BE2C (cell line): ENCODE measurements around the gene STAP1.

Source experiments
- DNase-seq: peaks from one replicate; pipeline ENCODE4 v3.0.0-alpha.2; 2020
- H3K27me3 ChIP-seq: fragments of 250-450 bp; sonication (Bioruptor Pico); 2 replicates; pipeline ENCODE4 v1.5.1; 2020; ENCODE audit warnings: mild to moderate bottlenecking
- H3K36me3 ChIP-seq: fragments of 250-450 bp; sonication (Bioruptor Pico); 2 replicates; pipeline ENCODE4 v1.5.1; 2020; ENCODE audit warnings: mild to moderate bottlenecking
- H3K4me1 ChIP-seq: fragments of 250-450 bp; sonication (Bioruptor Pico); 2 replicates; pipeline ENCODE4 v1.5.1; 2020
- H3K4me3 ChIP-seq: 2 replicates; pipeline ENCODE4 v1.5.1; 2011; ENCODE audit warnings: low read depth, low read length
- H3K9me3 ChIP-seq: fragments of 250-450 bp; sonication (Bioruptor Pico); 2 replicates; pipeline ENCODE4 v1.5.1; 2020
- CTCF ChIP-seq: IDR thresholded peaks from 2 replicates; pipeline ENCODE4 v1.5.1; 2012; ENCODE audit warnings: mild to moderate bottlenecking, low read depth, low read length

Gene STAP1

GRCh38 chr4:67603310-67604028 is 44.9 kb downstream of the STAP1 start:
- DNase-seq = no peak
- Histone ChIP-seq H3K4me1 (no peaks in the 10 kb centered on the region), H3K36me3 (no peaks in the 10 kb centered on the region), H3K9me3 (no peaks in the 10 kb centered on the region), H3K27me3 (no peaks in the 10 kb centered on the region), H3K4me3 (no peak overlapping the region)
- TF ChIP-seq CTCF = no peak

DNA sequence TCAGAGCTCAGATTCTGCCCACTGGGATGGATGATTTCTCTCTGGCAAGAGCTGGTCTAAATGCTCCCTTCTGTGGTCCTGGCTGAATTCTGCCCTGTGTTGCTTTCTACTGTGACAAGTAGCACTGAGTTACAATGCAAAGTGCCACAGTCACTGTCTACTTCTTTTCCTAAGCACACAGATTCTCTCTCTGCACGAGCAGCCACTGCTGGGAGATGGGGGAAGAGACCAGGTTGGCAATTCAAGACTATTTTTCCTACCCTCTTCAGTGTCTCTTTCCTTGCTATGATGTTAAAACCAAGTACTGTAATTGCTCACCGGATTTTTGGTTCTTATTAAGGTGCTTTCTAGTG is 45.5 kb downstream of the STAP1 start:
- no peaks in the 10 kb centered on the region for H3K27me3 ChIP-seq
- DNase-seq = no peak
- H3K36me3 ChIP-seq = no peaks in the 10 kb centered on the region
- no peaks in the 10 kb centered on the region for H3K4me1 ChIP-seq
- no peak for TF ChIP-seq CTCF
- no peak overlapping the region for H3K4me3 ChIP-seq
- H3K9me3 ChIP-seq = no peaks in the 10 kb centered on the region

- H3K9me3 ChIP-seq = no peaks in the 10 kb centered on the region
- no peaks in the 10 kb centered on the region for H3K36me3 ChIP-seq
- no peaks in the 10 kb centered on the region for H3K4me1 ChIP-seq
- H3K27me3 ChIP-seq = no peaks in the 10 kb centered on the region
- no peak for DNase-seq
- H3K4me3 ChIP-seq = no peak overlapping the region
- no peak for TF ChIP-seq CTCF
These were observed 46.2 kb downstream of the STAP1 start for GRCh38 chr4:67604749-67605148.

DNA sequence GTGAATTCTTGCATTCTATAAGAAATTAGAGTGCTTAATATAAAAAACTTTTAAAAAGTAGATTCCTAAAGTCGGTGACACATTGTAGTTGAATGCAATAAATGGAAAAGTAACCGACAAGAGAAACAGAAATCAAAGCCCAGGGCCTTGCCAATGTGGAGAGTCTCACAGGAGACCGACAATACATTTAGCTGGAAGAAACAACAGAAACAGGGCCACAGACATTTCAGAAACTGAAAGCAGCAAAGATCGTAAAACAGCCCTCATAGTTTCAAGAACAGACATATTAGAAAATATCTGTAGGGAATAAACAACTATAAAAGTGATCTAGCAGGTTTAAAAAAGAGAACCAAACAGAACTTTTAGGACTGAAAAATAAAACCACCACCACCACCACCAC is 49.5 kb downstream of the STAP1 start:
- TF ChIP-seq CTCF = no peak
- no peaks in the 10 kb centered on the region for H3K36me3 ChIP-seq
- H3K4me1 ChIP-seq = no peaks in the 10 kb centered on the region
- no peak overlapping the region for H3K4me3 ChIP-seq
- DNase-seq = no peak
- H3K27me3 ChIP-seq = no peaks in the 10 kb centered on the region
- H3K9me3 ChIP-seq = no peaks in the 10 kb centered on the region

DNA sequence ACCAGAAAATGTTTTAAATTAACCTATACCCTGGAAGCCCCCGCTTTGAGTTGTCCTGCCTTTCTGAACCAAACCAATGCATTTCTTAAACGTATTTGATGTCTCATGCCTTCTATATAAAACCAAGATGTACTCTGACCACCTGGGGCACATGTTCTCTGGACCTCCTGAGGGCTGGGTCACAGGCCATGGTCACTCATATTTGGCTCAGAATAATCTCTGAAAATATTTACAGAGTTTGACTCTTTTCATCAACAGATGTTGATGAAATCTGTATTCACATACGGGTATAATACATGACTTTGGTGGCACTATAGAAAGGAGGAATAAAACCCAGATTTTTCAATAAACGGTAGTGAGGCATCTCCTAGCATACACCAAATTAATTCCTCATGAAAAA is 55.7 kb downstream of the STAP1 start:
- H3K36me3 ChIP-seq = no peaks in the 10 kb centered on the region
- H3K4me1 ChIP-seq = no peaks in the 10 kb centered on the region
- no peak for TF ChIP-seq CTCF
- H3K9me3 ChIP-seq = no peaks in the 10 kb centered on the region; the same call in 1 of the 2 replicates
- DNase-seq = no peak
- no peak overlapping the region for H3K4me3 ChIP-seq
- no peaks in the 10 kb centered on the region for H3K27me3 ChIP-seq

DNA sequence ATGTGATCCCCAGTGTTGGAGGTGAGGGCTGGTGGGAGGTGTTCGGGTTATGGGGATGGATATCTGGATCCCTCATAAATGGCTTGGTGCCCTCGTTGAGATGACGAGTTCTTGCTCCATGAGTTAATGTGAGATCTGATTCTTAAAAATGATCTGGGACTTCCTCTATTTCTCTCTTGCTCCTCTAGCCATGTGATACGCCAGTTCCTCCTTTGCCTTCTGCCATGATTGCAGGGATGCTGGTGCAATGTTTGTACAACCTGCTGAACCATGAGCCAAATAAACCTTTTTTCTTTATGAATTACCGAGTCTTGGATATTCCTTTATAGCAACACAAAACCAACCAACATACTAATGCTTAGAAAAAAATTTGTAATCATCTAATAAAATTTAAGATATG is 56.6 kb downstream of the STAP1 start:
- no peak for DNase-seq
- H3K36me3 ChIP-seq = peaks cover under 1% of the 10 kb centered on the region; the same call in 1 of the 2 replicates
- H3K9me3 ChIP-seq = no peaks in the 10 kb centered on the region; the same call in 1 of the 2 replicates
- no peak for TF ChIP-seq CTCF
- no peaks in the 10 kb centered on the region for H3K27me3 ChIP-seq
- H3K4me3 ChIP-seq = no peak overlapping the region
- no peaks in the 10 kb centered on the region for H3K4me1 ChIP-seq
